ENCODE data around the gene AGPAT4.
"Not testable (repeated sequence)": the region's sequence is repeated elsewhere in the genome, so short reads cannot be mapped to it uniquely, and the experiment has no call there.

AGPAT4 gene

DNA sequence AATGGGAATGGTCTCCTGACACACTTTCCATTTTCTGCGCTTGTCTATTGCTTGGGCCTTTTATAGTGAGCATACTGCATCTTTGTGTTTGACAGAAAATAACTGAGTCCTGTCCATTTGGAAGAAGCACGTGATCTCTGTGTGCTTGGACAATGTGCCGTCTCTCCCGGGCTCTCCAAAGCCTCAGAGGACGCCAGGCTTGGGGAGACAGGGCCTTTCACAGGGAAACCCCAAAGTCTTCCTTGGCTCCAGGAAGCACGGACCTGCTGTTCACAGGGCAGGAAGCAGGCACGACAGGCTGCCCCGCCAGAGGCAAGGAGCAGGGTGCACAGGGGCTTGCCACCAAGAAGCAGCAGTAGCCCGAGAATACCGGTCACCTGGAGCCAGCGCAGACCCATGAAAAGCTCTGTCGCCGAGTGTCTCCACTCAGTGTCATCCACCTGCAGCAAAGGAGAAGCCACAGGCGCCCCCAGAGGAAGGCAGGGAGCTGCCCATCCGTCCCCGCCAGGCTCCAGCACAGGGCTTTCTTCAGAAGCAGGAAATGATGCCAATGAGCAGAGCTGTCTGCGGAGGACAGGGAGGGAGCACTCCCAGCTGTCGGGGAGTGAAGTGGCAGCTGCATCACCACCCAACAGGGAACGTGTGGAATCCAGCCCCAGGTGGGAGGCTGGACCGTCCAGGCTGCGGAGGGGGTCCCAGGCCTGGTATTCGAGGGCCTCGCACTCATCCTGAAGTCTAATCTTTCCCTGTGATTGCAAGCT, 135.1 kb downstream of the AGPAT4 start:
- no peak for DNase-seq (ENCODE audit: low read depth in 2 of 2)

DNA sequence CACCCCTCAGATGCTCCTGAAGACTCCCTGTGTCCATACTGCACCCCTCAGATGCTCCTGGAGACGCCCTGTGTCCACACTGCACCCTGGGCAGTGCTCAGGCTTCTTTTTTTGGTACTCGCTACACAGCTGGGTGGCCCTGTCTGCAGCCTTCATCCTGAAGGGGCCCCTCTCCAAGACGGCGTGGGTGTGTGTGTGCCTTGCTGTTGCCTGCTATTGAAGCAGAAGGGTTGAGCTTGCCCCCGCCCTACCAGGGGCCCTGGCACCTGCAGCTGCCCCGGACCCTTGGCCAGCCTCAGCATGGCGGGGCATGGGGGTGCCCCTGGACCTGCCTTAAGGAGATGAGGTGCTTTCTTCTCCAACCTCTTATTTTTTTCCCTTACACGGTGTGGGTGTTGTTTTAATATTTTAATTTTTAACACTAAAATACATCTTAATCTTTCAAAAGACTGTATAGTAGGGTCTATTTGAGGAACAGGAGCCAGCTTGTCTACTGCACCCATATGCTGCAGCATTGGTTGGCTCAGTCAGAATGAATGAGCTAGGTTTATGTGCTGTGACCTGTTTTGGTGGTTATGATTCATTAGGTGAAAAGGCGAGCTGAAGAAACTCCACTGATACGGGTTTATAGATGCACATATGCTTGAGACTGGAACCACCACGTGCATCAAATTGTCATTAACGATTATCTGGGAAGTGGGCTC, 135.9 kb downstream of the AGPAT4 start:
- no peak for DNase-seq (ENCODE audit: low read depth in 2 of 2)

- no peak for DNase-seq (ENCODE audit: low read depth in 2 of 2)
Measured at GRCh38 chr6:161137320-161137719, 136.5 kb downstream of the AGPAT4 start.

DNA sequence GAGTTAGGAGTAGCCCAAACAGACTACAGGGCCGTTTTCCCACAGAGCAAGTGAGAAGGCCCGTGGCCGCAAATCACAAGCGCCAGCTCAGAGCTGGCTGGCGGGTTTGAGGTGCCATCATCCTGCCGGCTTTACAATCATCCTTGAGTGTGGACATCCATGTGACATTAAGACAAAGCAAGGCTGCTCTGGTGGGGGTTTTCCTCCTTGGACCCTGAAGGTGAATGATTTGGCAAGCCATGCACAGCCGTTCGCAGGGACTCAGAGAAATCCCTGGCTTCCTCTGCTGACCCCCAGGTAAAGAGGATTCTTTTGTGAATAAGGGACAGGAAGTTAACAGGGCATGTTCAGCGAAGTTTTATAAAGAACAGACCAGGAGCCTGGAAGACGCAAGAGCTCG, 137.2 kb downstream of the AGPAT4 start:
- DNase-seq (ENCODE audit: low read depth in 2 of 2) = no peak

- no peak for DNase-seq (ENCODE audit: low read depth in 2 of 2)
Measured at GRCh38 chr6:161135695-161136591, 137.9 kb downstream of the AGPAT4 start.

DNA sequence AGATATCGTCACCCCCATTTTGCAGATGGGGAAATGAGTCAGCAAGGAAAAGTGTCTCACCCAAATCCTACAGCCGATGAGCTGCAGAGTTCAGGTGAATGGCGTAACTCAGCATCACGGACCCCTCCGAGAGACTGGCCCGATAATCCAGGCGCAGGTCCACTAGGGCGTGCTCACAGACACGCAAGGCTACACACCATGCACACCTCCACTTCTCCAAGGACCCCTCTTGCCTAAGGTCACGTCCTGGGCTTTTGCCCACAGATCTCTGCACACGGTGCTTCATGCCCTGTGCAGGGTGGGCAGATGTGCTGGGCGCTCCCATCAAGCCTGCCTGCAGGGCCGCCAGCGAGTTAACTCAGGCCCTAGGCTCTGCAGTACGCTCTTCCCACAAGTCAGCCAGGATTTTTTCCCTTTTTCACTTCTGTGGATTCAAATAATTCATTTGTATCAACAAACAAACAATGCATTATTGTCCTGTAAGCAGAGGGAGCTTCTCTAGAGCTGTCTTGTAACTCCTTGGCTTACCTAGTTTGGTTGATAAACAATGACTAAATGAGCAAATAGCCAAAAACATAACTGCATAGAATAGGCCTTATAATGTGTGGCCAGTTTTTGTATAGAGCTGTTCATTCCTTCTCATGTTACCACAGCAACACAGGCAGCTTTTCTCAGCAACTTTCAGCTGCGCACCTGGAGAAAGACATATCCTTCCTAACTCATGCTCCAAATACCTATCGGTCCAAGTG, 139.1 kb downstream of the AGPAT4 start:
- DNase-seq (ENCODE audit: low read depth in 2 of 2) = no peak

- no peak for DNase-seq (ENCODE audit: low read depth in 2 of 2)
Measured at GRCh38 chr6:161133963-161134362, 139.9 kb downstream of the AGPAT4 start.

GRCh38 chr6:161132384-161132783, 141.5 kb downstream of the AGPAT4 start:
- no peak for DNase-seq (ENCODE audit: low read depth in 2 of 2)

DNA sequence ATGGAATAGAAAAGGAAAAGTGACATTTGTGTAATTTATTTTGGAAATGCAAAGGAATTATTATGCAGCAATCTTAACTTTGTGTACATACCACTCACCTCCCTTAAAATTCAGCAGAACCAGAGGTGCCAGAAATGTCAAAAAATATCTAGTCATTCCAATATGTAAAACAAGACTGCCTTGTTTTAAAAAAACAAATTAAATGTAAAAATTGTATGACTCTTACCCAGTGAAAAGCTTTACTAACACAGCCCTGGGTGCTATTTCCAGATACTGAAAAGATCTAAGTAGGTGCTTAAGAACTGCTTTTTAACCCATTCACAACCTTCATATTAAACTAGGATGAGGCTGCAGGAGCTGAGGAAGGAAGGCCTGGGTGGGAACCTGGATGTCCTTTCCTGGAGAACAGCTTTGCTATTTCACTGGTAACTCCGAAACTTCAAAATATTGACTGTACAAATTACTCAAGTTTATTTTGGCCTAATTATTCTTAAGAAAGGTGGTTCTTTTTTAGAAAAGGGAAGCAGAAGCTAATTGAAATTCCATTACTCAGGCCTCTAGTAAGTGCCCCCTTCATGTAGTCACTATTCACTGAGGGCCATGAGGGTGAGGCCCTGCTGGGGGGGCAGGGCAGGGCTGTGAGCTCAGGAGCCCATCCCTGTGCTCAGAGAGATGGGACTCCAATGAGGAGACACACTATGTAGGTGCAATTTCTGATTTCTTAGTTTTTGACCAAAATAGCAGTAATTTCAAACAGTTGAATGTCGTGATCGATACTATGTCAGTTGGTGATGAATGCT, 142.7 kb downstream of the AGPAT4 start:
- DNase-seq (ENCODE audit: low read depth in 2 of 2) = no peak

- no peak for DNase-seq (ENCODE audit: low read depth in 2 of 2)
Measured at GRCh38 chr6:161130541-161130940, 143.3 kb downstream of the AGPAT4 start.

GRCh38 chr6:161128680-161129196, 145.1 kb downstream of the AGPAT4 start:
- DNase-seq (ENCODE audit: low read depth in 2 of 2) = peak in 1 of 2 donors; percentile 4

DNA sequence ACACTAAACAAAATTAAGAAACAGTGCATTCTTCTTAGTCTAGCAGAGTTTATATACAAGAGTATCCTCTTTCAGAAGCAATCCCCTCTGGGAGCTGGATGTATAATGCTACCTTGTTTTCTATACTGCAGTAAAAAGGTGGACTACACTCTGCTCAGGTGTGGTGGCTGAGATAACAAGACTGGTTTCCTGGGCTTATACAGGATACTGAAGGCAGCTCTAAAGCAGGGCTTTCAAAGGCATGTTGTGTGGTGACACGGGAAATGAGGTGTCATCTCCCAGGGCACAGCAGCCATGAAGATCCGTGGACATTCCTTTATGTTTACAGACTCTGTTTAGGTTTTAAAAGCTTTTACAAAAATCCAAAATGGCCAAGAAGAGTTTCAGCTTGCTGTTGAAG, 145.6 kb downstream of the AGPAT4 start:
- DNase-seq (ENCODE audit: low read depth in 2 of 2) = no peak

DNA sequence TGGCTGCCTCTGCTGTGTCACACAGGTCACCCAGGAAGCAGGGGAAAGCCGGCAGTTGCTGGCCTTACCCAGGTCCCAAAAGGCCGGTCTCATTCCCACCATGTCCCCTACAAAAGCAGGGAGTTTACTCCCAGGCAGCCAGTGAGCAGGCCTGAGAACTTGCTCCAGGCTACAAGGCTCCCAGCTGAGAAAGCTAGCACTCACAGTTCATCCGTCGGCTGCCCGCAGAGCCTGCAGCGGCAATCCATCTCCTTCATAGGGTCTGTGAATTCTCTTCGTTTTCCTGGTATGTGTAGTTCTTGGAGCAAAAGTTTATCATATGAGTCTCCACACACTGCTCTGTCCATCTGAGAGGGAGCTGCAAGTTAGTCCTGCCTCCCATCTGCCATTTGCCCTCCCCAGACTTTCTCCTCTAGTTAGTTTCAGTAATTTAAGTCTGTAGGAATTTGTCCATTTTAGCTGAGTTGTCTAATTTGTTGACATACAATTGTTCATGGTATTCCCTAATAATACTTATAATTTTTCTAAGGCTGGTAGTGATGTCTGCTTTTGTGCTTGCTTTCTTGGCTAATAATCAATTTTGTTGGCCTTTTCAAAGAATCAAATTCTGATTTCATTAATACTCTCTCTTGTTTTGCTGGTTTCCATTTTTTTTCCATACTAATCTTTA, 146.7 kb downstream of the AGPAT4 start:
- DNase-seq (ENCODE audit: low read depth in 2 of 2) = no peak

- no peak for DNase-seq (ENCODE audit: low read depth in 2 of 2)
Measured at GRCh38 chr6:161125591-161125990, 148.3 kb downstream of the AGPAT4 start.

DNA sequence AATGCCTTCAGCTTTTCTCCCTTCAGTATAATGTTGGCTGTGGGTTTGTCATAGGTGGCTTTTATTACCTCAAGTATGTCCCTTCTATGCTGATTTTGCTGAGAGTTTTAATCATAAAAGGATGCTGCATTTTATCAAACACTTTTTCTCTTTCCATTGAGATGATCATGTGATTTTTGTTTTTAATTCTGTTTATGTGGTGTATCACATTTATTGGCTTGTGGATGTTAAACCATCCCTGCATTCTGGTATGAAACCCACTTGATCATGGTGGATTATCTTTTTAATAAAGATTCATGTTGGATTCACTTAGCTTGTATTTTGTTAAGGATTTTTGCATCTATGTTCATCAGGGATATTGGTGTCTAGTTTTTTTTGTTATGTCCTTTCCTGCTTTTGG, 150.5 kb downstream of the AGPAT4 start:
- not testable (repeated sequence) for DNase-seq (ENCODE audit: low read depth in 2 of 2)

GRCh38 chr6:161117942-161118341, 155.9 kb downstream of the AGPAT4 start:
- DNase-seq (ENCODE audit: low read depth in 2 of 2) = no peak

- DNase-seq (ENCODE audit: low read depth in 2 of 2) = no peak
Measured at GRCh38 chr6:161117308-161117707, 156.6 kb downstream of the AGPAT4 start.

- no peak for DNase-seq (ENCODE audit: low read depth in 2 of 2)
Measured at GRCh38 chr6:161116554-161116953, 157.3 kb downstream of the AGPAT4 start.

DNA sequence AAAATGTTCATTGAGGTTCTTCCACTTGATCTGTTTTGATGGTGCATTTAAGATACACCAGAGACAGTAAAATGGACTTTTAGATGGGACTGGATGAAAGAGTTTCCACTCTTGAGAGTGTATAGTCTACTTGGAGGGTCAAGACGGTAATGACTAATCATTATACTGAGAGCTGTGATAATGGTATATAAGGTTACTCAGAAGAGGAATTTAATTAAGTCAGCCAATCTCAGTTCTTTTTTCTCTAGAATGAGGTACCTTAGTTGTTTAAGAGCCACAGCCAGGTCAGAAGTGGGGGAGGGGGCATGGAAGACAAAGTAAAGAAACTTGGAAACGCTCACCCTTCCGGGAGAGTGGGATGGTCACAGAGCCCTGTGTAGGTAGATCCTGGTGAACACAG, 158.4 kb downstream of the AGPAT4 start:
- no peak for DNase-seq (ENCODE audit: low read depth in 2 of 2)

DNA sequence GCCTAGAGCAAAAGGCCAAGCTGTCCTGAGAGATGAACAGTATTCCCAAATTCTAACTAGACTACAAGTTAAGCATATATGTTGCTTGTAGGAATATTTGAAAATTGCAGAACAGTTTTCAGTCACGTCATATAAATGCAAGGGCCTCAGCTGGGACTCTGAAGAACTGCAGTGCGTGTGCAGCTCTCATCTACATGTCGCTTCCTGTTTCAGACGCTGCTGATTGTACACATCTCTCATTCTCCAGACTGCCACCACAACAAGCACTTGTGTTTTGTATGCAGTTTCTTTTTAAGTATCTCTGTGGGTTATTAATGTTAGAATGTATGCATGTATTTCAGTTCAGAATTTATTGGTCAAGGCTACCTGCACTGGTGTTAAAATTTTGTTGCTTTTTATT, 162.6 kb downstream of the AGPAT4 start:
- DNase-seq (ENCODE audit: low read depth in 2 of 2) = no peak
